OCI-LY3 (cell line): ENCODE data around the gene TRIM63.

Experiments
- H2AFZ ChIP-seq: fragments of 200-600, 300-600 bp; shearing (Covaris generic); 2 replicates; pipeline ENCODE4 v1.6.0; 2014; ENCODE audit warnings: antibody characterized with exemption, low read depth, low read length
- H3K27ac ChIP-seq: fragments of 200-600, 300-600 bp; sonication (generic); 2 replicates; pipeline ENCODE4 v1.5.1; 2014; ENCODE audit warnings: mild to moderate bottlenecking, low read length, moderate library complexity, mixed read lengths
- H3K27me3 ChIP-seq: fragments of 200-600, 300-600 bp; sonication (generic); 2 replicates; pipeline ENCODE4 v1.6.1; 2014; ENCODE audit warnings: low read depth, low read length, mixed read lengths
- H3K36me3 ChIP-seq: fragments of 200-600, 300-600 bp; sonication (generic); replicated peaks from 2 replicates; pipeline ENCODE3; 2014; ENCODE audit warnings: low read depth, low read length, mixed read lengths
- H3K4me1 ChIP-seq: fragments of 300-600, 200-600 bp; sonication (generic); 2 replicates; pipeline ENCODE4 v1.6.1; 2014; ENCODE audit warnings: low read length, mixed read lengths
- H3K4me2 ChIP-seq: fragments of 200-600, 300-600 bp; sonication (generic); 2 replicates; pipeline ENCODE4 v1.6.1; 2014; ENCODE audit warnings: low read length, mixed read lengths
- H3K4me3 ChIP-seq: fragments of 300-600, 200-600 bp; sonication (generic); 2 replicates; pipeline ENCODE4 v1.5.1; 2014; ENCODE audit warnings: antibody characterized with exemption, mild to moderate bottlenecking, low read length, moderate library complexity
- H3K79me2 ChIP-seq: fragments of 300-600, 200-600 bp; shearing (Covaris generic); 2 replicates; pipeline ENCODE4 v1.6.1; 2014; ENCODE audit warnings: mild to moderate bottlenecking, low read length, mixed read lengths
- H3K9ac ChIP-seq: fragments of 300-600, 200-600 bp; shearing (Covaris generic); 2 replicates; pipeline ENCODE4 v1.6.0; 2014; ENCODE audit warnings: mild to moderate bottlenecking, low read length, moderate library complexity
- H3K9me3 ChIP-seq: fragments of 200-600, 300-600 bp; shearing (Covaris generic); 2 replicates; pipeline ENCODE4 v1.6.1; 2014; ENCODE audit warnings: low read length, mixed read lengths; ENCODE audit not compliant: insufficient read depth
- H4K20me1 ChIP-seq: fragments of 200-600, 300-600 bp; sonication (generic); 2 replicates; pipeline ENCODE4 v1.6.1; 2016; ENCODE audit warnings: low read length, mixed read lengths; ENCODE audit not compliant: insufficient read depth
- CTCF ChIP-seq: fragments of 200-600, 300-600 bp; sonication (generic); IDR thresholded peaks from 2 replicates; pipeline ENCODE4 v1.5.1; 2014; ENCODE audit warnings: antibody characterized with exemption, low read length, low read depth
- EZH2phosphoT487 ChIP-seq: fragments of 200-600 bp; shearing (Covaris generic); IDR thresholded peaks from 2 replicates; pipeline ENCODE4 v1.6.1; 2018; ENCODE audit warnings: antibody characterized with exemption, mixed run types, low read depth

The TRIM63 gene

GRCh38 chr1:26066160-26066559 is 1.3 kb downstream of the TRIM63 start:
- Histone ChIP-seq H3K9me3 (no peaks in the 10 kb centered on the region), H3K4me2 (no peak overlapping the region), H4K20me1 (no peaks in the 10 kb centered on the region), H3K4me3 (no peak overlapping the region), H3K27ac (no peak overlapping the region), H3K27me3 (0 out of 2 replicates have a peak, but pooled peaks cover 4% of the 10 kb centered on the region), H2AFZ (no peak overlapping the region), H3K4me1 (no peaks in the 10 kb centered on the region), H3K79me2 (no peaks in the 10 kb centered on the region), H3K9ac (no peak overlapping the region), H3K36me3 (no peaks in the 10 kb centered on the region)
- TF ChIP-seq CTCF: no peak
- no peak for TF ChIP-seq EZH2phosphoT487

- no peak overlapping the region for H3K4me3 ChIP-seq
- no peak overlapping the region for H3K9ac ChIP-seq
- no peaks in the 10 kb centered on the region for H4K20me1 ChIP-seq
- no peak overlapping the region for H3K27ac ChIP-seq
- H3K4me1 ChIP-seq: no peaks in the 10 kb centered on the region
- no peaks in the 10 kb centered on the region for H3K36me3 ChIP-seq
- TF ChIP-seq EZH2phosphoT487 (no peak), CTCF (no peak)
- H3K27me3 ChIP-seq: 0 out of 2 replicates have a peak, but pooled peaks cover 4% of the 10 kb centered on the region
- H3K9me3 ChIP-seq: no peaks in the 10 kb centered on the region
- no peak overlapping the region for H2AFZ ChIP-seq
- H3K4me2 ChIP-seq: no peak overlapping the region
- H3K79me2 ChIP-seq: no peaks in the 10 kb centered on the region
These were observed 2.9 kb downstream of the TRIM63 start for GRCh38 chr1:26064553-26064952.

- H3K9me3 ChIP-seq: no peaks in the 10 kb centered on the region
- TF ChIP-seq CTCF (no peak), EZH2phosphoT487 (no peak)
- no peak overlapping the region for H3K9ac ChIP-seq
- no peak overlapping the region for H3K4me2 ChIP-seq
- no peaks in the 10 kb centered on the region for H3K4me1 ChIP-seq
- H3K27ac ChIP-seq: no peak overlapping the region
- no peaks in the 10 kb centered on the region for H3K36me3 ChIP-seq
- no peak overlapping the region for H2AFZ ChIP-seq
- no peaks in the 10 kb centered on the region for H3K79me2 ChIP-seq
- H3K4me3 ChIP-seq: no peak overlapping the region
- no peaks in the 10 kb centered on the region for H3K27me3 ChIP-seq
- no peaks in the 10 kb centered on the region for H4K20me1 ChIP-seq
These were observed 6.4 kb downstream of the TRIM63 start for GRCh38 chr1:26060832-26061574.

GRCh38 chr1:26059906-26060305 is 7.5 kb downstream of the TRIM63 start:
- Histone ChIP-seq H3K27ac (no peak overlapping the region), H3K4me3 (no peak overlapping the region), H3K9ac (no peak overlapping the region), H3K4me2 (no peak overlapping the region), H3K27me3 (no peaks in the 10 kb centered on the region), H3K4me1 (no peaks in the 10 kb centered on the region), H4K20me1 (no peaks in the 10 kb centered on the region), H3K79me2 (no peaks in the 10 kb centered on the region), H3K36me3 (no peaks in the 10 kb centered on the region), H3K9me3 (no peaks in the 10 kb centered on the region), H2AFZ (no peak overlapping the region)
- no peak for TF ChIP-seq CTCF
- no peak for TF ChIP-seq EZH2phosphoT487
